NCI-H2107 treated with DMSO at 0.1 percent for 48 hours (cell line): Measurements from ENCODE around the gene DBT.
"Not testable (repeated sequence)": the region's sequence is repeated elsewhere in the genome, so short reads cannot be mapped to it uniquely, and the experiment has no call there.

ENCODE experiments used
- DNase-seq: peaks from one replicate; lab custom pipeline; 2025; ENCODE audit not compliant: unreplicated experiment; lab: John Stamatoyannopoulos, UW

DBT gene

GRCh38 chr1:100249537-100250257 lies at the start of gene DBT:
TSS of gene DBT (minus strand) at chr1:100249834. CDS start at chr1:100249820, 14 bp downstream.
- peak; percentile 98 for DNase-seq

- no peak for DNase-seq
Measured at GRCh38 chr1:100298512-100298911, 48.9 kb upstream of the DBT start.

GRCh38 chr1:100296997-100297396 lies 47.4 kb upstream of the DBT start:
- not testable (repeated sequence) for DNase-seq

GRCh38 chr1:100296140-100296539 lies 46.5 kb upstream of the DBT start:
- DNase-seq: no peak

GRCh38 chr1:100292711-100293110 lies 43.1 kb upstream of the DBT start:
- no peak for DNase-seq

GRCh38 chr1:100290291-100290690 lies 40.7 kb upstream of the DBT start:
- no peak for DNase-seq

- DNase-seq: no peak
Measured at GRCh38 chr1:100287162-100287561, 37.5 kb upstream of the DBT start.

GRCh38 chr1:100284591-100284990 lies 35.0 kb upstream of the DBT start:
- DNase-seq: no peak

GRCh38 chr1:100279954-100280682 lies 30.5 kb upstream of the DBT start:
- no peak for DNase-seq

GRCh38 chr1:100279358-100279923 lies 29.8 kb upstream of the DBT start:
- no peak for DNase-seq

GRCh38 chr1:100277866-100278265 lies 28.2 kb upstream of the DBT start:
- no peak for DNase-seq

- DNase-seq: no peak
Measured at GRCh38 chr1:100268202-100268601, 18.6 kb upstream of the DBT start.

GRCh38 chr1:100267284-100267683 lies 17.6 kb upstream of the DBT start:
- no peak for DNase-seq

GRCh38 chr1:100266741-100267140 lies 17.1 kb upstream of the DBT start:
- no peak for DNase-seq

- peak; percentile 96 for DNase-seq
Measured at GRCh38 chr1:100265931-100266740, 16.5 kb upstream of the DBT start, which contains the start of gene RTCA. TSS of gene RTCA (plus strand) at chr1:100266216. CDS start at chr1:100266376, 160 bp downstream.

- DNase-seq: no peak
Measured at GRCh38 chr1:100265562-100265930, 15.9 kb upstream of the DBT start.

GRCh38 chr1:100264081-100264480 lies 14.4 kb upstream of the DBT start:
- DNase-seq: not testable (repeated sequence)

GRCh38 chr1:100261686-100262085 lies 12.1 kb upstream of the DBT start:
- no peak for DNase-seq

GRCh38 chr1:100258427-100258826 lies 8.8 kb upstream of the DBT start:
- not testable (repeated sequence) for DNase-seq

- not testable (repeated sequence) for DNase-seq
Measured at GRCh38 chr1:100256273-100256672, 6.6 kb upstream of the DBT start.

- DNase-seq: no peak
Measured at GRCh38 chr1:100253552-100253951, 3.9 kb upstream of the DBT start.
